ENCODE data around the gene SMG9. TPM values are rescaled to one million over a fixed set of nuclear protein-coding genes. Genes with fewer than 3 reads are reported as not detected.

Gene SMG9
- total and polyA plus RNA-seq, 4 donors, result 5.4 to 8.9 (median 5.8) TPM

- TF ChIP-seq ATF3 (IDR thresholded peaks at IDR 0.05) (no peak), JUND (IDR thresholded peaks at IDR 0.05) (no peak)
Measured at GRCh38 chr19:43729919-43730318, 24.8 kb downstream of the SMG9 start (continued).

- Histone ChIP-seq H3K9me3 (ENCODE audit: control insufficient read depth in 4 of 4, low read length in 3 of 4) (no peaks in the 10 kb centered on the region), H3K4me3 (ENCODE audit: low read depth in 1 of 3, low read length in 3 of 3) (no peak overlapping the region), H3K9ac (ENCODE audit: low read depth in 1 of 2, low read length in 2 of 2) (no peak overlapping the region), H3K4me1 (ENCODE audit: control insufficient read depth in 4 of 4, insufficient read depth in 4 of 4, low read length in 3 of 4) (no peaks in the 10 kb centered on the region), H3K27ac (ENCODE audit: low read depth in 1 of 2, low read length in 2 of 2) (no peak overlapping the region), H3K36me3 (ENCODE audit: control insufficient read depth in 4 of 4, insufficient read depth in 3 of 4, low read depth in 1 of 4, low read length in 3 of 4) (peaks cover under 1 to 40% (median 25%) of the 10 kb centered on the region in 4 donors), H3K27me3 (ENCODE audit: control insufficient read depth in 4 of 4, insufficient read depth in 4 of 4, low read length in 3 of 4) (no peaks in the 10 kb centered on the region)
- TF ChIP-seq GABPA (IDR thresholded peaks at IDR 0.05 in 1 of 2, conservative IDR thresholded peaks at IDR 0.05 in 1 of 2) (no peak), CTCF (IDR thresholded peaks at IDR 0.05; ENCODE audit: low read depth, low read length, missing input control) (no peak)
- no peak for DNase-seq (ENCODE audit: low spot score)
- WGBS, result 87% methylated on average over 4 of the region's 4 CpGs
Measured at GRCh38 chr19:43727593-43727853, 27.2 kb downstream of the SMG9 start.

GRCh38 chr19:43726736-43727592 lies 27.8 kb downstream of the SMG9 start:
- no peaks in the 10 kb centered on the region for H3K4me1 ChIP-seq (ENCODE audit: control insufficient read depth in 4 of 4, insufficient read depth in 4 of 4, low read length in 3 of 4)
- H3K36me3 ChIP-seq (ENCODE audit: control insufficient read depth in 4 of 4, insufficient read depth in 3 of 4, low read depth in 1 of 4, low read length in 3 of 4), result peaks cover 0 to 35% (median 20%) of the 10 kb centered on the region in 4 donors
- no peak overlapping the region for H3K9ac ChIP-seq (ENCODE audit: low read depth in 1 of 2, low read length in 2 of 2)
- no peaks in the 10 kb centered on the region for H3K9me3 ChIP-seq (ENCODE audit: control insufficient read depth in 4 of 4, low read length in 3 of 4)
- DNase-seq (ENCODE audit: low spot score), result no peak
- TF ChIP-seq ATF3 (IDR thresholded peaks at IDR 0.05) (no peak), REST (IDR thresholded peaks at IDR 0.05) (no peak), GABPA (IDR thresholded peaks at IDR 0.05 in 1 of 2, conservative IDR thresholded peaks at IDR 0.05 in 1 of 2) (no peak), RXRA (IDR thresholded peaks at IDR 0.05) (no peak), JUND (IDR thresholded peaks at IDR 0.05) (no peak), SP1 (IDR thresholded peaks at IDR 0.05) (no peak), HNF4A (conservative IDR thresholded peaks at IDR 0.05) (no peak), ZBTB33 (IDR thresholded peaks at IDR 0.05) (no peak), MAX (IDR thresholded peaks at IDR 0.05) (no peak), EGR1 (IDR thresholded peaks at IDR 0.05; ENCODE audit: low read depth in 2 of 2) (no peak), FOXA2 (IDR thresholded peaks at IDR 0.05) (no peak), RAD21 (IDR thresholded peaks at IDR 0.05) (no peak), HNF4G (IDR thresholded peaks at IDR 0.05) (no peak), TAF1 (conservative IDR thresholded peaks at IDR 0.05) (no peak), FOXA1 (IDR thresholded peaks at IDR 0.05) (no peak), NR2F2 (IDR thresholded peaks at IDR 0.05) (no peak), YY1 (IDR thresholded peaks at IDR 0.05) (no peak), CTCF (IDR thresholded peaks at IDR 0.05; ENCODE audit: low read depth, low read length, missing input control) (no peak)
- no peak overlapping the region for H3K27ac ChIP-seq (ENCODE audit: low read depth in 1 of 2, low read length in 2 of 2)
- H3K27me3 ChIP-seq (ENCODE audit: control insufficient read depth in 4 of 4, insufficient read depth in 4 of 4, low read length in 3 of 4), result no peaks in the 10 kb centered on the region
- 67% methylated on average over 15 of the region's 15 CpGs for WGBS
- H3K4me3 ChIP-seq (ENCODE audit: low read depth in 1 of 3, low read length in 3 of 3), result no peak overlapping the region
